K562 (cell line): ENCODE data around the gene BCAS2. TPM values are rescaled to one million over a fixed set of nuclear protein-coding genes. Genes with fewer than 3 reads are reported as not detected.
A peak's percentile ranks its signal among the peaks of the same experiment; 100 is the strongest.

Source experiments
- ATAC-seq: fragments of 200-7000 bp; cut with Tn5 transposase; 3 replicates; pipeline ENCODE4 v1.9.1; 2020; ENCODE audit warnings: moderate library complexity
- BruUV-seq: library from RNA; stranded (reverse); fragments of 400-500 nt; replicated peaks from 2 replicates; lab custom pipeline; 2021; lab: Mats Ljungman, UMichigan
- CTCF ChIA-PET: fragments of 300-600 bp; formaldehyde crosslinking; extraction: SDS; loops from one replicate; lab custom pipeline; 2021; ENCODE audit warnings: low intra/inter-chr PET ratio; lab: Yijun Ruan, JAX
- POLR2A ChIA-PET: fragments of 300-600, 350-650 bp; sonication (Branson Sonifier 250); formaldehyde crosslinking; extraction: SDS; loops from one replicate; lab custom pipeline; 2021; ENCODE audit warnings: antibody characterized with exemption, inconsistent platforms; lab: Yijun Ruan, JAX
- DNase-seq, 4 experiments: peaks; one replicate each; pipeline versions ENCODE4 v3.0.0 to v3.0.0-alpha.2; 2011 to 2018; ENCODE audit warnings: low spot score in 3 of 4, mixed read lengths in 3 of 4; ENCODE audit errors: extremely low read depth in 1 of 4
- FAIRE-seq: peaks from 2 replicates; lab custom pipeline; 2011; peaks lifted over from hg19 to GRCh38; lab: Jason Lieb, UNC
- H2AFZ ChIP-seq: 2 replicates; pipeline ENCODE4 v1.6.0; 2011; ENCODE audit warnings: low read depth, low read length, control low read depth, inconsistent platforms
- H3K27ac ChIP-seq: fragments of 200-600 bp; 3 replicates; pipeline ENCODE4 v1.8.0; 2011; ENCODE audit warnings: low read depth, mild to moderate bottlenecking, control low read depth, inconsistent platforms, low read length, moderate library complexity, mixed read lengths; ENCODE audit errors: extremely low read depth
- H3K27me3 ChIP-seq, 2 experiments: fragments of 300-600 bp in 1 of 2; 2 replicates in 1 of 2; 3 replicates in 1 of 2; pipeline versions ENCODE4 v1.6.0 to v1.8.0; 2011; ENCODE audit warnings: inconsistent platforms in 2 of 2, low read length in 2 of 2, mild to moderate bottlenecking in 1 of 2, mixed read lengths in 1 of 2, moderate library complexity in 1 of 2; ENCODE audit not compliant: control insufficient read depth in 2 of 2, insufficient read depth in 2 of 2
- H3K36me3 ChIP-seq: fragments of 300-600 bp; 3 replicates; pipeline ENCODE4 v1.8.0; 2011; ENCODE audit warnings: mild to moderate bottlenecking, low read length, inconsistent platforms; ENCODE audit not compliant: control insufficient read depth, insufficient read depth
- H3K4me1 ChIP-seq, 2 experiments: fragments of 200-600 bp in 1 of 2; replicated peaks in 1 of 2; 2 replicates in 1 of 2; 3 replicates in 1 of 2; pipeline versions ENCODE4 v1.5.1 to v1.8.0; 2011; ENCODE audit warnings: inconsistent platforms in 2 of 2, low read length in 2 of 2, mild to moderate bottlenecking in 1 of 2, mixed read lengths in 1 of 2, moderate library complexity in 1 of 2; ENCODE audit not compliant: control insufficient read depth in 2 of 2, insufficient read depth in 2 of 2
- H3K4me2 ChIP-seq: 2 replicates; pipeline ENCODE4 v1.6.1; 2011; ENCODE audit warnings: low read length, control low read depth, inconsistent platforms, mixed read lengths; ENCODE audit not compliant: insufficient read depth
- H3K4me3 ChIP-seq: fragments of 200-600 bp; sonication (generic), shearing (Covaris generic); 2 replicates; pipeline ENCODE4 v1.5.1; 2016; ENCODE audit warnings: control low read depth, inconsistent platforms
- H3K79me2 ChIP-seq: fragments of 200-600 bp; 3 replicates; pipeline ENCODE4 v1.8.0; 2011; ENCODE audit warnings: low read length, inconsistent platforms; ENCODE audit not compliant: control insufficient read depth, insufficient read depth
- H3K9ac ChIP-seq, 2 experiments: 2 replicates each; pipeline versions ENCODE4 v1.6.0 to v1.6.1; 2011; ENCODE audit warnings: low read depth in 2 of 2, low read length in 2 of 2, control low read depth in 1 of 2, inconsistent platforms in 1 of 2, mild to moderate bottlenecking in 1 of 2, mixed read lengths in 1 of 2; ENCODE audit not compliant: insufficient read depth in 1 of 2
- H3K9me1 ChIP-seq: one replicate; pipeline ENCODE4 v1.6.0; 2011; ENCODE audit warnings: inconsistent platforms, mild to moderate bottlenecking, low read length, moderate library complexity; ENCODE audit not compliant: control insufficient read depth, insufficient read depth
- H3K9me3 ChIP-seq: replicated peaks from 2 replicates; pipeline ENCODE4 v1.5.1; 2011; ENCODE audit warnings: low read depth, low read length, inconsistent platforms; ENCODE audit not compliant: control insufficient read depth, insufficient read depth
- H4K20me1 ChIP-seq: replicated peaks from 2 replicates; pipeline ENCODE4 v1.6.1; 2011; ENCODE audit warnings: low read length, inconsistent platforms, mixed read lengths; ENCODE audit not compliant: control insufficient read depth, insufficient read depth
- C11orf30 ChIP-seq: fragments of 450-650 bp; IDR thresholded peaks from 2 replicates; pipeline ENCODE4 v1.6.1; 2016; ENCODE audit warnings: low read depth, mild to moderate bottlenecking
- CBX5 ChIP-seq: IDR thresholded peaks from 2 replicates; pipeline ENCODE4 v1.6.1; 2014; ENCODE audit warnings: low read depth, borderline replicate concordance
- CHD1 ChIP-seq: fragments of 200-600 bp; sonication (generic); IDR thresholded peaks from one replicate; pipeline ENCODE4 v1.6.1; 2012; ENCODE audit warnings: mild to moderate bottlenecking, moderate library complexity, low read length, inconsistent platforms
- GMEB1 ChIP-seq: fragments of 250-450 bp; sonication (Bioruptor Pico); IDR thresholded peaks from 2 replicates; pipeline ENCODE4 v1.4.0; 2020; ENCODE audit warnings: mild to moderate bottlenecking
- MAFG ChIP-seq: fragments of 450-650 bp; conservative IDR thresholded peaks from 2 replicates; pipeline ENCODE4 v1.6.1; 2016; ENCODE audit warnings: missing genetic modification characterization, missing compliant biosample characterization
- NCOA6 ChIP-seq: fragments of 450-650 bp; IDR thresholded peaks from 2 replicates; pipeline ENCODE4 v1.6.1; 2017; ENCODE audit warnings: mild to moderate bottlenecking
- NFE2 ChIP-seq: IDR thresholded peaks from 2 replicates; pipeline ENCODE4 v1.6.1; 2014; ENCODE audit warnings: antibody characterized with exemption, low read depth
- NFE2L1 ChIP-seq: fragments of 450-650 bp; IDR thresholded peaks from 2 replicates; pipeline ENCODE4 v1.6.1; 2016; ENCODE audit warnings: missing genetic modification characterization, low read depth, mild to moderate bottlenecking, missing compliant biosample characterization, moderate library complexity, borderline replicate concordance
- NR1H2 ChIP-seq: sonication (generic); formaldehyde crosslinking; IDR thresholded peaks from 2 replicates; pipeline ENCODE4 v1.4.0; 2020; ENCODE audit warnings: mild to moderate bottlenecking, missing genetic modification reagents
- RBM14 ChIP-seq: fragments of 200-400 bp; formaldehyde crosslinking; IDR thresholded peaks from 2 replicates; pipeline ENCODE4 v1.6.1; 2018; ENCODE audit warnings: low read depth, mild to moderate bottlenecking, low read length, moderate library complexity, borderline replicate concordance; ENCODE audit not compliant: insufficient read depth
- RFX5 ChIP-seq: IDR thresholded peaks from 2 replicates; pipeline ENCODE4 v1.6.1; 2011; ENCODE audit warnings: low read depth, mild to moderate bottlenecking, improper control_type of control experiment, low read length
- SUPT5H ChIP-seq: fragments of 450-650 bp; IDR thresholded peaks from 2 replicates; pipeline ENCODE4 v1.6.1; 2016
- ZNF134 ChIP-seq: fragments of 250-450 bp; sonication (Bioruptor Pico); conservative IDR thresholded peaks from 2 replicates; pipeline ENCODE4 v1.4.0; 2020
- ZNF655 ChIP-seq: fragments of 250-450 bp; sonication (Bioruptor Pico); IDR thresholded peaks from 2 replicates; pipeline ENCODE4 v1.5.0; 2021
- ZNF699 ChIP-seq: fragments of 250-450 bp; sonication (Bioruptor Pico); IDR thresholded peaks from 2 replicates; pipeline ENCODE4 v1.8.0; 2021; ENCODE audit warnings: mild to moderate bottlenecking, moderate library complexity; ENCODE audit not compliant: insufficient replicate concordance
- ZNF76 ChIP-seq: fragments of 250-450 bp; sonication (Bioruptor Pico); IDR thresholded peaks from 2 replicates; pipeline ENCODE4 v1.4.0; 2020; ENCODE audit warnings: mild to moderate bottlenecking, moderate library complexity, borderline replicate concordance
- ZNF766 ChIP-seq: fragments of 200-800 bp; sonication (Bioruptor generic); conservative IDR thresholded peaks from 2 replicates; pipeline ENCODE4 v1.6.1; 2016; ENCODE audit warnings: missing genetic modification characterization, missing compliant biosample characterization
- WGBS: fragments of 100-300 bp; shearing (Covaris generic); methylation state at CpG from one replicate; pipeline ENCODE4 v1.1.6; 2016; ENCODE audit warnings: low coverage, mixed read lengths; ENCODE audit not compliant: insufficient coverage; ENCODE audit errors: missing lambda C conversion rate; 5-methylcytosine and 5-hydroxymethylcytosine counted together
- in situ Hi-C: fragments of 300-500 bp; cut with MboI; formaldehyde crosslinking; loops from 4 replicates; pipeline ENCODE4 v1.15.0; 2018; ENCODE audit warnings: inconsistent platforms, mixed read lengths
- intact Hi-C: fragments of 100-400 bp; cut with micrococcal nuclease; formaldehyde crosslinking; loops from 2 replicates; pipeline ENCODE4 v1.14.2; 2022
- polyA plus RNA-seq, 8 experiments: library from polyadenylated mRNA; depleted of rRNA in 4 of 8; stranded (reverse) in 5 of 8; unstranded in 3 of 8; fragments of >200 nt; fragmentation: Nextera tagmentation in 2 of 8; fragmentation: Illumina TruSeq in 1 of 8; extraction: Ambion mirVana in 2 of 8; extraction: Trizol in 1 of 8; gene quantifications; 2 replicates each; pipeline versions ENCODE4 v1.2.1 to v1.2.3, GENCODE V29; 2011 to 2014; ENCODE audit warnings: inconsistent platforms in 1 of 8, missing spikeins in 1 of 8
- total RNA-seq, 7 experiments: library from RNA; depleted of rRNA in 6 of 7; stranded (reverse); fragments of >200 nt in 6 of 7; fragmentation: Illumina TruSeq in 2 of 7; extraction: Trizol in 2 of 7; gene quantifications; 2 replicates each; pipeline versions ENCODE4 v1.2.1 to v1.2.3, GENCODE V29; 2011 to 2021; ENCODE audit warnings: low replicate concordance in 1 of 7
- TF ChIP-seq, protein P1 (sequence below), 3 experiments: fragments of 200-800 bp in 1 of 3; fragments of 250-450 bp in 1 of 3; fragments of 450-650 bp in 1 of 3; sonication (Bioruptor Pico) in 1 of 3; sonication (Bioruptor generic) in 1 of 3; formaldehyde crosslinking in 1 of 3; IDR thresholded peaks; 2 replicates each; pipeline versions ENCODE4 v1.6.1 to v1.8.0; 2016 to 2022; ENCODE audit warnings: mild to moderate bottlenecking in 2 of 3, missing genetic modification characterization in 2 of 3, missing compliant biosample characterization in 1 of 3, moderate library complexity in 1 of 3

Gene BCAS2
- total and polyA plus RNA-seq, 9 of the 15 experiments (the other 6 are each of a cell fraction or from before 2014, with no cell fraction given), result 59.3 to 183 (median 81.1) TPM

DNA sequence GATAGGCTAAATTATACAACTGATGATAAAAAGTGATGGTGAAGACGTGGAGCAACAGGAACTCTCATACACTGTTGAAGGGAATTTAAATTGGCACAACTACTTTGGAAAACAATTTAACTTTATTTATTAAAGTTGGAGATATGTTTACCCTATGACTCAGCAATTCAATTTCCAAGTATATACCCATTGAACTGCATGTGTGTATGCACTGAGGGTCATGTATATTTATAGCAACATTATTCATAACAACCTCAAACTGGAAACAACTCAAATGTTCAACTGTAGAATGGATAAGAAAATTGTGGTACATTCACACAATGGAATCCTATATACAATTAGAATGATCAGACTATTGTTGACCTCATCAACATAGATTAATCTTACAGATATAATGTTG is 16.5 kb upstream of the BCAS2 start:
- POLR2A ChIA-PET, result no interaction called here
- no TSS peak for BruUV-seq
- TF ChIP-seq SUPT5H, result no peak
- TF ChIP-seq GMEB1 (CRISPR knock-in tag), result no peak
- no peak for TF ChIP-seq CBX5
- no peak for TF ChIP-seq ZNF76 (CRISPR knock-in tag)
- TF ChIP-seq, protein P1, sequence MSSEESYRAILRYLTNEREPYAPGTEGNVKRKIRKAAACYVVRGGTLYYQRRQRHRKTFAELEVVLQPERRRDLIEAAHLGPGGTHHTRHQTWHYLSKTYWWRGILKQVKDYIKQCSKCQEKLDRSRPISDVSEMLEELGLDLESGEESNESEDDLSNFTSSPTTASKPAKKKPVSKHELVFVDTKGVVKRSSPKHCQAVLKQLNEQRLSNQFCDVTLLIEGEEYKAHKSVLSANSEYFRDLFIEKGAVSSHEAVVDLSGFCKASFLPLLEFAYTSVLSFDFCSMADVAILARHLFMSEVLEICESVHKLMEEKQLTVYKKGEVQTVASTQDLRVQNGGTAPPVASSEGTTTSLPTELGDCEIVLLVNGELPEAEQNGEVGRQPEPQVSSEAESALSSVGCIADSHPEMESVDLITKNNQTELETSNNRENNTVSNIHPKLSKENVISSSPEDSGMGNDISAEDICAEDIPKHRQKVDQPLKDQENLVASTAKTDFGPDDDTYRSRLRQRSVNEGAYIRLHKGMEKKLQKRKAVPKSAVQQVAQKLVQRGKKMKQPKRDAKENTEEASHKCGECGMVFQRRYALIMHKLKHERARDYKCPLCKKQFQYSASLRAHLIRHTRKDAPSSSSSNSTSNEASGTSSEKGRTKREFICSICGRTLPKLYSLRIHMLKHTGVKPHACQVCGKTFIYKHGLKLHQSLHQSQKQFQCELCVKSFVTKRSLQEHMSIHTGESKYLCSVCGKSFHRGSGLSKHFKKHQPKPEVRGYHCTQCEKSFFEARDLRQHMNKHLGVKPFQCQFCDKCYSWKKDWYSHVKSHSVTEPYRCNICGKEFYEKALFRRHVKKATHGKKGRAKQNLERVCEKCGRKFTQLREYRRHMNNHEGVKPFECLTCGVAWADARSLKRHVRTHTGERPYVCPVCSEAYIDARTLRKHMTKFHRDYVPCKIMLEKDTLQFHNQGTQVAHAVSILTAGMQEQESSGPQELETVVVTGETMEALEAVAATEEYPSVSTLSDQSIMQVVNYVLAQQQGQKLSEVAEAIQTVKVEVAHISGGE (CRISPR knock-in tag; IDR thresholded peaks at IDR 0.05), result peak in 1 of 3 experiments; percentile 13; a peak in 1 of 6 replicates
- no peak for TF ChIP-seq RFX5
- TF ChIP-seq NCOA6, result no peak
- no peak for TF ChIP-seq ZNF134 (CRISPR knock-in tag)
- TF ChIP-seq NFE2L1, result peak; percentile 47; the same call in 1 of the 2 replicates
- TF ChIP-seq C11orf30, result 0 out of 2 replicates have a peak, but pooled peaks have one; percentile 23
- TF ChIP-seq CHD1, result no peak
- peak; percentile 43; the same call in 1 of the 2 replicates for TF ChIP-seq MAFG (tag)
- no peak for TF ChIP-seq RBM14
- no peak for TF ChIP-seq ZNF655 (CRISPR knock-in tag)
- TF ChIP-seq ZNF766 (CRISPR knock-in tag), result no peak
- no peak for TF ChIP-seq ZNF699 (CRISPR knock-in tag)
- TF ChIP-seq NFE2, result peak; percentile 60
- no peak for TF ChIP-seq NR1H2

More for the DNA sequence above, 16.5 kb upstream of the BCAS2 start:
- Histone ChIP-seq H3K79me2 (no peaks in the 10 kb centered on the region), H2AFZ (no peak overlapping the region), H3K27ac (no peak overlapping the region), H3K36me3 (no peaks in the 10 kb centered on the region), H3K9me1 (no peaks in the 10 kb centered on the region), H3K9me3 (no peaks in the 10 kb centered on the region), H3K4me2 (no peak overlapping the region), H3K4me1 (no peaks in the 10 kb centered on the region), H3K4me3 (no peak overlapping the region), H4K20me1 (no peaks in the 10 kb centered on the region), H3K27me3 (peaks cover 13 to 23% of the 10 kb centered on the region in 2 experiments), H3K9ac (no peak overlapping the region)
- DNase-seq (no peak), ATAC-seq (no peak), FAIRE-seq (no peak)
- CTCF ChIA-PET, result no interaction called here
- intact Hi-C loops (no loop called here), in situ Hi-C loops (no loop called here)
- WGBS, result 8% methylated on average over 1 of the region's 1 CpG
